Liver (tissue), 3 donors: Measurements from ENCODE around the gene SPTBN4.

Experiments used
- EGR1 ChIP-seq, 2 donors: IDR thresholded peaks; 2 replicates each; pipeline ENCODE4 v1.6.1; 2016 to 2018; ENCODE audit warnings: antibody characterized with exemption in 2 of 2, low read depth in 2 of 2
- HNF4A ChIP-seq, 2 donors: conservative IDR thresholded peaks; 2 replicates each; pipeline ENCODE4 v1.6.1; 2016; ENCODE audit warnings: antibody characterized with exemption in 2 of 2, mild to moderate bottlenecking in 2 of 2
- JUND ChIP-seq, 2 donors: IDR thresholded peaks; 2 replicates each; pipeline ENCODE4 v1.6.1; 2016; ENCODE audit warnings: antibody characterized with exemption in 2 of 2
- RAD21 ChIP-seq, 2 donors: IDR thresholded peaks; 2 replicates each; pipeline ENCODE4 v1.6.1; 2016; ENCODE audit warnings: antibody characterized with exemption in 2 of 2, mild to moderate bottlenecking in 2 of 2
- RXRA ChIP-seq, 2 donors: IDR thresholded peaks; 2 replicates each; pipeline ENCODE4 v1.6.1; 2017 to 2018; ENCODE audit warnings: antibody characterized with exemption in 2 of 2, mild to moderate bottlenecking in 1 of 2
- SP1 ChIP-seq: IDR thresholded peaks from 2 replicates; pipeline ENCODE4 v1.6.1; 2018; ENCODE audit warnings: antibody characterized with exemption, mild to moderate bottlenecking
- TAF1 ChIP-seq: conservative IDR thresholded peaks from 2 replicates; pipeline ENCODE4 v1.6.1; 2016; ENCODE audit warnings: antibody characterized with exemption, mild to moderate bottlenecking
- YY1 ChIP-seq: IDR thresholded peaks from 2 replicates; pipeline ENCODE4 v1.6.1; 2016; ENCODE audit warnings: antibody characterized with exemption, mild to moderate bottlenecking
- TF ChIP-seq, protein P1 (sequence below): fragments of 150-350 bp; IDR thresholded peaks from 2 replicates; pipeline ENCODE4 v1.5.1; 2017; ENCODE audit warnings: improper control_type of control experiment, low read depth, low read length; ENCODE audit not compliant: missing input control
- TF ChIP-seq, protein P2 (sequence below): IDR thresholded peaks from 2 replicates; pipeline ENCODE4 v1.6.1; 2016; ENCODE audit warnings: antibody characterized with exemption, mild to moderate bottlenecking
- TF ChIP-seq, protein P3 (sequence below): IDR thresholded peaks from 2 replicates; pipeline ENCODE4 v1.6.1; 2016; ENCODE audit warnings: antibody characterized with exemption
- TF ChIP-seq, protein P4 (sequence below): IDR thresholded peaks from 2 replicates; pipeline ENCODE4 v1.6.1; 2016; ENCODE audit warnings: antibody characterized with exemption
- donor health status: healthy.
- donor health status: healthy.

DNA sequence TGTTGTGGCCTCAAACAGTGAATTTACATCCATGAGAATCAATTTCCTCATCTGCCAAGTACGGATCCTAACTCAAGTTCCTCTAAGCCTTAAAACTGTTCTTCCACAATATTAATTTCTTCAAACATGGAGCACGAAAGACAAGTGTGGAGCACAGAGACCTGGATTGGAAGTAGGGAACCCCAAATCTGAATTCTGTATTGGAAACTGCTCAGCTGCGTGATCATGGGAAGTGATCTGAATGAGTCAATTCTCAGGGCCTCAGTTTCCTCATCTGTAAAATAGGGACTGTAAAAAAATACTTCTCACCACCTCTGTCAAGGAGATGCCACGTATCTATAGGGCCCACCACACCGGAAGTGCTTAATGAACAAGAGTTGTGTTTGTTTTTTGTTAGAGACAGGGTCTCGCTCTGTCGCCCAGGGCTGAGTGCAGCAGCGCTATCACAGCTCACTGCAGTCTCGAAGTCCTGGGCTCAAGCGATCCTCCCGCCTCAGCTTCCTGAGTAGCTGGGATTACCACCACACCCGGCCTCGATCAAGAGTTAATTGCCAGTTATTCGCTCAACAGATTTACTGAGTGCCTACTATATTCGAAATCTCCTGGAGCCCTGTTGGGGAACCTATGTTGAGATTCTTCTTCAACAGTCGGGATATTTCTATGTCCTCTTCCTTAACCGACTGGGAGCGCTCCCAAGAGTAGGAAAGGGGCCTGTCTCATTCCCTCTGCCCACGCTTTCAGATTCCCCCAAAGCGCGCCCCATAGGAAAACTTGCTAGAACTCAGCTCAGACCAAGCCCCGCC, 24.3 kb upstream of the SPTBN4 start:
- TF ChIP-seq JUND (IDR thresholded peaks at IDR 0.05) (no peak), SP1 (no peak), TAF1 (no peak), YY1 (no peak), RAD21 (IDR thresholded peaks at IDR 0.05) (no peak), RXRA (IDR thresholded peaks at IDR 0.05) (no peak), HNF4A (conservative IDR thresholded peaks at IDR 0.05) (no peak), EGR1 (IDR thresholded peaks at IDR 0.05; ENCODE audit: low read depth in 2 of 2) (no peak)
- TF ChIP-seq, protein P1, sequence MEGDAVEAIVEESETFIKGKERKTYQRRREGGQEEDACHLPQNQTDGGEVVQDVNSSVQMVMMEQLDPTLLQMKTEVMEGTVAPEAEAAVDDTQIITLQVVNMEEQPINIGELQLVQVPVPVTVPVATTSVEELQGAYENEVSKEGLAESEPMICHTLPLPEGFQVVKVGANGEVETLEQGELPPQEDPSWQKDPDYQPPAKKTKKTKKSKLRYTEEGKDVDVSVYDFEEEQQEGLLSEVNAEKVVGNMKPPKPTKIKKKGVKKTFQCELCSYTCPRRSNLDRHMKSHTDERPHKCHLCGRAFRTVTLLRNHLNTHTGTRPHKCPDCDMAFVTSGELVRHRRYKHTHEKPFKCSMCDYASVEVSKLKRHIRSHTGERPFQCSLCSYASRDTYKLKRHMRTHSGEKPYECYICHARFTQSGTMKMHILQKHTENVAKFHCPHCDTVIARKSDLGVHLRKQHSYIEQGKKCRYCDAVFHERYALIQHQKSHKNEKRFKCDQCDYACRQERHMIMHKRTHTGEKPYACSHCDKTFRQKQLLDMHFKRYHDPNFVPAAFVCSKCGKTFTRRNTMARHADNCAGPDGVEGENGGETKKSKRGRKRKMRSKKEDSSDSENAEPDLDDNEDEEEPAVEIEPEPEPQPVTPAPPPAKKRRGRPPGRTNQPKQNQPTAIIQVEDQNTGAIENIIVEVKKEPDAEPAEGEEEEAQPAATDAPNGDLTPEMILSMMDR = no peak
- TF ChIP-seq, protein P2, sequence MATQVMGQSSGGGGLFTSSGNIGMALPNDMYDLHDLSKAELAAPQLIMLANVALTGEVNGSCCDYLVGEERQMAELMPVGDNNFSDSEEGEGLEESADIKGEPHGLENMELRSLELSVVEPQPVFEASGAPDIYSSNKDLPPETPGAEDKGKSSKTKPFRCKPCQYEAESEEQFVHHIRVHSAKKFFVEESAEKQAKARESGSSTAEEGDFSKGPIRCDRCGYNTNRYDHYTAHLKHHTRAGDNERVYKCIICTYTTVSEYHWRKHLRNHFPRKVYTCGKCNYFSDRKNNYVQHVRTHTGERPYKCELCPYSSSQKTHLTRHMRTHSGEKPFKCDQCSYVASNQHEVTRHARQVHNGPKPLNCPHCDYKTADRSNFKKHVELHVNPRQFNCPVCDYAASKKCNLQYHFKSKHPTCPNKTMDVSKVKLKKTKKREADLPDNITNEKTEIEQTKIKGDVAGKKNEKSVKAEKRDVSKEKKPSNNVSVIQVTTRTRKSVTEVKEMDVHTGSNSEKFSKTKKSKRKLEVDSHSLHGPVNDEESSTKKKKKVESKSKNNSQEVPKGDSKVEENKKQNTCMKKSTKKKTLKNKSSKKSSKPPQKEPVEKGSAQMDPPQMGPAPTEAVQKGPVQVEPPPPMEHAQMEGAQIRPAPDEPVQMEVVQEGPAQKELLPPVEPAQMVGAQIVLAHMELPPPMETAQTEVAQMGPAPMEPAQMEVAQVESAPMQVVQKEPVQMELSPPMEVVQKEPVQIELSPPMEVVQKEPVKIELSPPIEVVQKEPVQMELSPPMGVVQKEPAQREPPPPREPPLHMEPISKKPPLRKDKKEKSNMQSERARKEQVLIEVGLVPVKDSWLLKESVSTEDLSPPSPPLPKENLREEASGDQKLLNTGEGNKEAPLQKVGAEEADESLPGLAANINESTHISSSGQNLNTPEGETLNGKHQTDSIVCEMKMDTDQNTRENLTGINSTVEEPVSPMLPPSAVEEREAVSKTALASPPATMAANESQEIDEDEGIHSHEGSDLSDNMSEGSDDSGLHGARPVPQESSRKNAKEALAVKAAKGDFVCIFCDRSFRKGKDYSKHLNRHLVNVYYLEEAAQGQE = no peak
- TF ChIP-seq, protein P3, sequence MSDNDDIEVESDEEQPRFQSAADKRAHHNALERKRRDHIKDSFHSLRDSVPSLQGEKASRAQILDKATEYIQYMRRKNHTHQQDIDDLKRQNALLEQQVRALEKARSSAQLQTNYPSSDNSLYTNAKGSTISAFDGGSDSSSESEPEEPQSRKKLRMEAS = no peak
- TF ChIP-seq, protein P4, sequence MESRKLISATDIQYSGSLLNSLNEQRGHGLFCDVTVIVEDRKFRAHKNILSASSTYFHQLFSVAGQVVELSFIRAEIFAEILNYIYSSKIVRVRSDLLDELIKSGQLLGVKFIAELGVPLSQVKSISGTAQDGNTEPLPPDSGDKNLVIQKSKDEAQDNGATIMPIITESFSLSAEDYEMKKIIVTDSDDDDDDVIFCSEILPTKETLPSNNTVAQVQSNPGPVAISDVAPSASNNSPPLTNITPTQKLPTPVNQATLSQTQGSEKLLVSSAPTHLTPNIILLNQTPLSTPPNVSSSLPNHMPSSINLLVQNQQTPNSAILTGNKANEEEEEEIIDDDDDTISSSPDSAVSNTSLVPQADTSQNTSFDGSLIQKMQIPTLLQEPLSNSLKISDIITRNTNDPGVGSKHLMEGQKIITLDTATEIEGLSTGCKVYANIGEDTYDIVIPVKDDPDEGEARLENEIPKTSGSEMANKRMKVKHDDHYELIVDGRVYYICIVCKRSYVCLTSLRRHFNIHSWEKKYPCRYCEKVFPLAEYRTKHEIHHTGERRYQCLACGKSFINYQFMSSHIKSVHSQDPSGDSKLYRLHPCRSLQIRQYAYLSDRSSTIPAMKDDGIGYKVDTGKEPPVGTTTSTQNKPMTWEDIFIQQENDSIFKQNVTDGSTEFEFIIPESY = no peak
